ENCODE results near the gene EVPL. TPM values are rescaled to one million over a fixed set of nuclear protein-coding genes. Genes with fewer than 3 reads are reported as not detected.
A peak's percentile ranks its signal among the peaks of the same experiment; 100 is the strongest.

EVPL gene
- total and polyA plus RNA-seq, 2 of the 13 experiments (the other 11 are each of a cell fraction or from before 2014, with no cell fraction given), result 2.1 to 8.2 TPM

DNA sequence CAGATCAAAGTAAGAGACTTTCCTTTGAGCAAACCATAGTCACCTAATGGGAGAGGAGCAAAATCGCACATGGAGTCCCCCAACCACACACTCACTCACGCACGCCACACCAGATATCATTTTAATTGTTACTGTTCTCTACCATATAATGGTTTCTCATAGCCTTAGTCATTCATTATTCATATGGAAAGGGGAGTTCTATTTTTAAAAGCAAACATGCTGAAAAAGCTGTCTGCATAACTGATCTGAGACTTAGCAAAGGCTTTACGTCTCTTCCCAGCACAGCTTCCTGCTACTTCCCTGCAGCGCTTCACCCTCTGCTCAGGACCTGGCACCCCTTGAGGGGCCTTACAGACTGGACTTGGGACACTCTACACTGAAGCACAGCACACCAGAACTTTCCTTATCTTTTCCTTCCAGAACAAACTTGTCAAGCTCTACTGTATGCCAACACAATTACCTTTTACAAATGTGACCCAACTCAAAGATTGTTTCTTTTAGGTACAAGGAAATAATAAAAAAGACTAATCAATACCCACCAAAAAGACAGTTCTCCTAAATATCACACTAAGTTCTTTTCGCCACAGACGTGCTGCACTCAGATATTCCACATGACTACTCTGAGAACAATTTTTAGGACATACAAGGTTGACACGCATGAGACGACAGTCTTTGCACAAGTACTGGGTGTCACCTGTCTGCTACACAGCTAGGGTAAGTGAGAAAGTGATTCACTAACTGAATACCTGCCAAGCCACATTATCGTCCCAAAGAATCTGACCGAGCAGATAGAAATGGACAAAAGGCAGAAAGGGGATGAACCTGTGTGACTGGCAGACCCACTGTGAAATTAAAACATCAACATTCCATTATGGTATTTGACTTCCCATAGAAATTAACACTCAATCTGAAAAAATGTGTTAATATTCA, 23.7 kb upstream of the EVPL start:
- intact Hi-C loops (cut with micrococcal nuclease; ENCODE audit: unreplicated experiment), result no loop called here
- ATAC-seq (no peak), DNase-seq (ENCODE audit: low spot score) (no peak), FAIRE-seq (no peak)
- H3K4me1 ChIP-seq (ENCODE audit: insufficient read depth, low read length), result no peaks in the 10 kb centered on the region
- H2AFZ ChIP-seq (ENCODE audit: low read length), result no peak overlapping the region
- TSS peak; percentile 9 for BruUV-seq (replicated peaks)
- no peak overlapping the region for H3K4me2 ChIP-seq (ENCODE audit: low read depth, low read length)
- H3K9ac ChIP-seq (ENCODE audit: insufficient read depth, low read depth, low read length), result no peak overlapping the region
- no peaks in the 10 kb centered on the region for H3K79me2 ChIP-seq (ENCODE audit: insufficient read depth, low read length)
- in situ Hi-C loops (cut with HindIII; ENCODE audit: extremely low pct_ligation_motif_present, low pct_unique_long_range_greater_than_20kb), result no loop called here
- TF ChIP-seq, protein P1, sequence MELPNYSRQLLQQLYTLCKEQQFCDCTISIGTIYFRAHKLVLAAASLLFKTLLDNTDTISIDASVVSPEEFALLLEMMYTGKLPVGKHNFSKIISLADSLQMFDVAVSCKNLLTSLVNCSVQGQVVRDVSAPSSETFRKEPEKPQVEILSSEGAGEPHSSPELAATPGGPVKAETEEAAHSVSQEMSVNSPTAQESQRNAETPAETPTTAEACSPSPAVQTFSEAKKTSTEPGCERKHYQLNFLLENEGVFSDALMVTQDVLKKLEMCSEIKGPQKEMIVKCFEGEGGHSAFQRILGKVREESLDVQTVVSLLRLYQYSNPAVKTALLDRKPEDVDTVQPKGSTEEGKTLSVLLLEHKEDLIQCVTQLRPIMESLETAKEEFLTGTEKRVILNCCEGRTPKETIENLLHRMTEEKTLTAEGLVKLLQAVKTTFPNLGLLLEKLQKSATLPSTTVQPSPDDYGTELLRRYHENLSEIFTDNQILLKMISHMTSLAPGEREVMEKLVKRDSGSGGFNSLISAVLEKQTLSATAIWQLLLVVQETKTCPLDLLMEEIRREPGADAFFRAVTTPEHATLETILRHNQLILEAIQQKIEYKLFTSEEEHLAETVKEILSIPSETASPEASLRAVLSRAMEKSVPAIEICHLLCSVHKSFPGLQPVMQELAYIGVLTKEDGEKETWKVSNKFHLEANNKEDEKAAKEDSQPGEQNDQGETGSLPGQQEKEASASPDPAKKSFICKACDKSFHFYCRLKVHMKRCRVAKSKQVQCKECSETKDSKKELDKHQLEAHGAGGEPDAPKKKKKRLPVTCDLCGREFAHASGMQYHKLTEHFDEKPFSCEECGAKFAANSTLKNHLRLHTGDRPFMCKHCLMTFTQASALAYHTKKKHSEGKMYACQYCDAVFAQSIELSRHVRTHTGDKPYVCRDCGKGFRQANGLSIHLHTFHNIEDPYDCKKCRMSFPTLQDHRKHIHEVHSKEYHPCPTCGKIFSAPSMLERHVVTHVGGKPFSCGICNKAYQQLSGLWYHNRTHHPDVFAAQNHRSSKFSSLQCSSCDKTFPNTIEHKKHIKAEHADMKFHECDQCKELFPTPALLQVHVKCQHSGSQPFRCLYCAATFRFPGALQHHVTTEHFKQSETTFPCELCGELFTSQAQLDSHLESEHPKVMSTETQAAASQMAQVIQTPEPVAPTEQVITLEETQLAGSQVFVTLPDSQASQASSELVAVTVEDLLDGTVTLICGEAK (IDR thresholded peaks at IDR 0.05), result no peak
- TF ChIP-seq, protein P1 (CRISPR knock-in tag; IDR thresholded peaks at IDR 0.05), result no peak
- TF ChIP-seq, protein P2, sequence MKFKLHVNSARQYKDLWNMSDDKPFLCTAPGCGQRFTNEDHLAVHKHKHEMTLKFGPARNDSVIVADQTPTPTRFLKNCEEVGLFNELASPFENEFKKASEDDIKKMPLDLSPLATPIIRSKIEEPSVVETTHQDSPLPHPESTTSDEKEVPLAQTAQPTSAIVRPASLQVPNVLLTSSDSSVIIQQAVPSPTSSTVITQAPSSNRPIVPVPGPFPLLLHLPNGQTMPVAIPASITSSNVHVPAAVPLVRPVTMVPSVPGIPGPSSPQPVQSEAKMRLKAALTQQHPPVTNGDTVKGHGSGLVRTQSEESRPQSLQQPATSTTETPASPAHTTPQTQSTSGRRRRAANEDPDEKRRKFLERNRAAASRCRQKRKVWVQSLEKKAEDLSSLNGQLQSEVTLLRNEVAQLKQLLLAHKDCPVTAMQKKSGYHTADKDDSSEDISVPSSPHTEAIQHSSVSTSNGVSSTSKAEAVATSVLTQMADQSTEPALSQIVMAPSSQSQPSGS (CRISPR knock-in tag; IDR thresholded peaks at IDR 0.05), result no peak
- no peak for TF ChIP-seq ZC3H4 (CRISPR knock-in tag; IDR thresholded peaks at IDR 0.05; ENCODE audit: borderline replicate concordance)
- no peak for TF ChIP-seq CENPT (CRISPR knock-in tag; IDR thresholded peaks at IDR 0.05; ENCODE audit: low read depth)
- TF ChIP-seq ZNF225 (CRISPR knock-in tag; IDR thresholded peaks at IDR 0.05), result no peak
- TF ChIP-seq PRMT3 (CRISPR knock-in tag; IDR thresholded peaks at IDR 0.05; ENCODE audit: borderline replicate concordance, low read depth), result no peak
- TF ChIP-seq, protein P3, sequence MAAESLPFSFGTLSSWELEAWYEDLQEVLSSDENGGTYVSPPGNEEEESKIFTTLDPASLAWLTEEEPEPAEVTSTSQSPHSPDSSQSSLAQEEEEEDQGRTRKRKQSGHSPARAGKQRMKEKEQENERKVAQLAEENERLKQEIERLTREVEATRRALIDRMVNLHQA (CRISPR knock-in tag; IDR thresholded peaks at IDR 0.05), result no peak
- no peak for TF ChIP-seq TBX2 (CRISPR knock-in tag; IDR thresholded peaks at IDR 0.05; ENCODE audit: borderline replicate concordance)
- no peak for TF ChIP-seq KDM1A (CRISPR knock-in tag; IDR thresholded peaks at IDR 0.05)
- no peak for TF ChIP-seq NCOA2 (CRISPR knock-in tag; IDR thresholded peaks at IDR 0.05)
- H3K27me3 ChIP-seq (ENCODE audit: control insufficient read depth in 1 of 2, insufficient read depth in 2 of 2, low read length in 2 of 2), result no peaks in the 10 kb centered on the region
- H3K36me3 ChIP-seq (replicated peaks in 1 of 2; ENCODE audit: control insufficient read depth in 1 of 2, insufficient read depth in 2 of 2, low read length in 2 of 2), result peaks cover 46 to 84% of the 10 kb centered on the region in 2 experiments
- H3K9me3 ChIP-seq (ENCODE audit: low read length), result no peaks in the 10 kb centered on the region
- ChIA-PET CTCF (ENCODE audit: low intra/inter-chr PET ratio, low total read pairs) (no interaction called here), POLR2A (no interaction called here)
- H3K4me3 ChIP-seq (replicated peaks in 1 of 3; ENCODE audit: insufficient read depth in 1 of 3, low read depth in 2 of 3, low read length in 3 of 3), result no peak overlapping the region
- no peaks in the 10 kb centered on the region; the same call in 1 of the 2 replicates for H4K20me1 ChIP-seq (ENCODE audit: insufficient read depth, low read length)
- WGBS (ENCODE audit: low lambda C conversion rate), result 97% methylated on average over 11 of the region's 11 CpGs
- H3K27ac ChIP-seq (ENCODE audit: extremely low read length, insufficient read depth, low read length), result no peak overlapping the region

All from HepG2 (cell line).